Measurements from ENCODE around the gene TTI1.

Gene TTI1

DNA sequence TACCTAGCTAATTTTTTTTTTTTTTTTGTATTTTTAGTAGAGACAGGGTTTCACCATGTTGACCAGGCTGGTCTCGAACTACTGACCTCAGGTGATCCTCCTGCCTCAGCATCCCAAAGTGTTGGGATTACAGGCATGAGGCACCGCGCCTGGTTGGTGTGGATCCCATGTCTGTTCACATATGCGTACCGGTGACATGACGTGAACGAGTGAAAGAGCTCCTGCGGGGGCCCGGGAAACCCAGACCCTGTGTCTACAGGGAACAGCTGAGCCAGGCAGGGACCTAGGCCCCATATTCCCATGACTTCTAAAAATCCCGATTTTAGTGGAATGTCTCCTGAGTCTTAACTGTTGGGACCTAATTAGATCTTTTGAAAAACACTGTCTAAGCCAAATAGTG, 97.2 kb downstream of the TTI1 start:
- no peak overlapping the region for H3K4me3 ChIP-seq
- no peaks in the 10 kb centered on the region for H3K9me3 ChIP-seq
- no peaks in the 10 kb centered on the region for H3K4me1 ChIP-seq
- no peaks in the 10 kb centered on the region for H3K36me3 ChIP-seq
- no peak for DNase-seq
- TF ChIP-seq, protein P1, sequence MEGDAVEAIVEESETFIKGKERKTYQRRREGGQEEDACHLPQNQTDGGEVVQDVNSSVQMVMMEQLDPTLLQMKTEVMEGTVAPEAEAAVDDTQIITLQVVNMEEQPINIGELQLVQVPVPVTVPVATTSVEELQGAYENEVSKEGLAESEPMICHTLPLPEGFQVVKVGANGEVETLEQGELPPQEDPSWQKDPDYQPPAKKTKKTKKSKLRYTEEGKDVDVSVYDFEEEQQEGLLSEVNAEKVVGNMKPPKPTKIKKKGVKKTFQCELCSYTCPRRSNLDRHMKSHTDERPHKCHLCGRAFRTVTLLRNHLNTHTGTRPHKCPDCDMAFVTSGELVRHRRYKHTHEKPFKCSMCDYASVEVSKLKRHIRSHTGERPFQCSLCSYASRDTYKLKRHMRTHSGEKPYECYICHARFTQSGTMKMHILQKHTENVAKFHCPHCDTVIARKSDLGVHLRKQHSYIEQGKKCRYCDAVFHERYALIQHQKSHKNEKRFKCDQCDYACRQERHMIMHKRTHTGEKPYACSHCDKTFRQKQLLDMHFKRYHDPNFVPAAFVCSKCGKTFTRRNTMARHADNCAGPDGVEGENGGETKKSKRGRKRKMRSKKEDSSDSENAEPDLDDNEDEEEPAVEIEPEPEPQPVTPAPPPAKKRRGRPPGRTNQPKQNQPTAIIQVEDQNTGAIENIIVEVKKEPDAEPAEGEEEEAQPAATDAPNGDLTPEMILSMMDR (IDR thresholded peaks at IDR 0.05): no peak
- intact Hi-C loops (cut with DNase I; ENCODE audit: low total_unique reads): no loop called here
- no peak overlapping the region for H3K27ac ChIP-seq
- H3K27me3 ChIP-seq: peaks cover 0 to 19% of the 10 kb centered on the region in 2 donors

DNA sequence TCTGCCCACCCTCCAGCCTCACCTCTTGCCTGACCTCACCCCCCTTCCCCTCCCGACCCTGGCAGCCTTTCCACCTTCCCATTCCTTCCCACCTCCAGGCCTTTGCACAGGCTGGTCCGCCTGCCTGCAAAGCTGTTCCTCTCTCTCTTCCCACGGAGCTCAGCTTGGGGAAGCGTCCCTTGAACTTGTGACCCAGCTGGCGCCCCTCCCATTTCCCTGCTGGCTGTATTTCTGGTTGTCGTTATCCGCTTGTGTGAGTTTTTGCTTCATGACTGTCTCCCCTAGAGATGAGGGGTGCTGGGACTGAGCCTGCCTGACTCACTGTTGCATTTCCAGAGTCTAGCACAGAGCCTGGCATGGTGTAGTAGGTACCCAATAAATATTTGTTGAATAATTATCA, 97.8 kb downstream of the TTI1 start:
- no peak overlapping the region for H3K4me3 ChIP-seq
- peaks cover 0 to 25% of the 10 kb centered on the region in 2 donors for H3K27me3 ChIP-seq
- H3K27ac ChIP-seq: no peak overlapping the region
- intact Hi-C loops (cut with DNase I; ENCODE audit: low total_unique reads): no loop called here
- TF ChIP-seq, protein P1 (IDR thresholded peaks at IDR 0.05): no peak
- no peaks in the 10 kb centered on the region for H3K9me3 ChIP-seq
- no peak for DNase-seq
- no peaks in the 10 kb centered on the region for H3K4me1 ChIP-seq
- H3K36me3 ChIP-seq: no peaks in the 10 kb centered on the region

DNA sequence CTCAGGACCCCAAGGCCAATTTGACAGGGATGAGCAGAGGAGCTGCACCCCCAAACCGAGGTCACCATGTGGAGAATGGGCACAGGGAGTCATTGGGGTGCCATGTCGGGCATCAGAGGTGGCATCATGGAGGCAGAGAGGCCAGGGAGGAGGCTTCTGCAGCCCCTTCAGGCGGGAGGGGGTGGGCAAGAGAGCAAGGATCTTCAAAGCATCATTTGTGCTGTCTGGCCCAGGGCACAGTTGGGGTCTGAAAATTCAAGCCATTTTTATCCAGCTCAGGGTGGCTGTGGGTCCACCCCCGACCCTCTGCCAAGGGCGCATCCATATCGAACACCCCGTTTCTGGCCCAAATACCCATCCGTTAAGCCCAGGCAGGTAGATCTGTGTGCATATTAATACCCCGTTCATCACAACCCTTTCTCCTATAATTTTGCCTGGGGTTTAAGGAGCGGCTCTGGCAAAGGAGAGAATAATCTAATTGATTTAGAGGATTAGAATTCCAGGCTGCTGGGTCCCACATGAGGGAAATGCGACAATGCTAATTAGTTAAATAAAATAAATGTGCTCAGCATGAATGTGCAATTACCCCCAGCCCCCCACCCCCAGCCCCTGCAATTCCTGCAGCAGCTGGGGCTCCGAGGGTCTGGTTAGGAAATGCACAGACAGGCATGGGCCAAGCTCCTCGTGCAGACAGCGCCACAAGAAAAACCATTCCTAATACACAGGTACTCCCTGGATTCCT, 98.5 kb downstream of the TTI1 start:
- Histone ChIP-seq H3K9me3 (no peaks in the 10 kb centered on the region), H3K27ac (no peak overlapping the region), H3K4me1 (no peaks in the 10 kb centered on the region), H3K36me3 (no peaks in the 10 kb centered on the region), H3K4me3 (no peak overlapping the region), H3K27me3 (peaks cover 0 to 29% of the 10 kb centered on the region in 2 donors)
- TF ChIP-seq, protein P1 (IDR thresholded peaks at IDR 0.05): no peak
- intact Hi-C loops (cut with DNase I; ENCODE audit: low total_unique reads): no loop called here
- no peak for DNase-seq

DNA sequence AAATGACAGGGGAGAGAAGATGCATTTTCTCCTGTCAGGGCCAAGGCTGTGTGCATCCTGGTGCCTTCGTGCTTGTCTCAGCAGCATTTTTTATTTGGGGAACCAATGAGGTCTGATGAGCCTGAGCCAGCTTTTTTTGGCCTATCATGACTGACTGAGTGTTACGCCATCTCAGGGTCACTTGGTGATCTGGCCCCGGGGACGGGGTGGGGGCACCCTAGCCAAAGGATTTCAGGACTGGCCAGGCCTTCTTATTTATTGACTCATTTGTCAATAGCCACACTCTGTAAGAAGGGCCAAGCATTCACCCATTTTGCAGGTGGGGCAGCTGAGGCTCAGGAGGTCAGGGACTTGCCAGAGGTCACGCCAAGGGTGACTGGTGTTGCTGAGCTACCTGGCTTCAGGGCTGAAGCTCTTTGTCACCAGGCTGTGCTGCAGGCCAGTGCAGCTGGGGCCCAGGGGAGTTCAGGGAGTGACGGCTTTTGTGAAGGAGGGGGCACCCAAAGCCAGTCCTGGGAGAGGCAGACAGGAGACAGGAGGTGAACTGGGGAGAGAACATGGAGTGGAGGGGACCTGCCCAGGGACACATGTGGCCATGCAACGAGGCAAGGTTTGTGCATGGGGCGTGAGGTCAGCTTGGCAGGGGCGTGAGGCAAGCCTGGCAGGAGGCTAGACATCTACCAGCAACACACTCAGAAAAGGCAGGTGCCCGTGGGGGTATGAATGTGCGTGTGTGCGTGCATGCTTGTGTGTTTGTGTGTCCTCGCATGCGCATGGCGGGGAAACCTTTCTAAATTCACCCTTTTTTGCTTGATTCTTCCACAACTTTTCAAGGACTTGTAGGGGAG, 99.2 kb downstream of the TTI1 start:
- no peak for DNase-seq
- no peak overlapping the region for H3K27ac ChIP-seq

More for the DNA sequence above, 99.2 kb downstream of the TTI1 start:
- no peaks in the 10 kb centered on the region for H3K9me3 ChIP-seq
- H3K27me3 ChIP-seq: peaks cover 0 to 36% of the 10 kb centered on the region in 2 donors
- no peaks in the 10 kb centered on the region for H3K4me1 ChIP-seq
- TF ChIP-seq, protein P1 (IDR thresholded peaks at IDR 0.05): no peak
- no peak overlapping the region for H3K4me3 ChIP-seq
- H3K36me3 ChIP-seq: no peaks in the 10 kb centered on the region
- intact Hi-C loops (cut with DNase I; ENCODE audit: low total_unique reads): no loop called here

Measured in tibial artery (tissue), 4 donors.